ENCODE results near the gene TCL1A. TPM values are rescaled to one million over a fixed set of nuclear protein-coding genes. Genes with fewer than 3 reads are reported as not detected.
"Not testable (repeated sequence)": the region's sequence is repeated elsewhere in the genome, so short reads cannot be mapped to it uniquely, and the experiment has no call there.

The TCL1A gene
- total RNA-seq, 1 experiment from 2014 or later = 0.30 TPM

DNA sequence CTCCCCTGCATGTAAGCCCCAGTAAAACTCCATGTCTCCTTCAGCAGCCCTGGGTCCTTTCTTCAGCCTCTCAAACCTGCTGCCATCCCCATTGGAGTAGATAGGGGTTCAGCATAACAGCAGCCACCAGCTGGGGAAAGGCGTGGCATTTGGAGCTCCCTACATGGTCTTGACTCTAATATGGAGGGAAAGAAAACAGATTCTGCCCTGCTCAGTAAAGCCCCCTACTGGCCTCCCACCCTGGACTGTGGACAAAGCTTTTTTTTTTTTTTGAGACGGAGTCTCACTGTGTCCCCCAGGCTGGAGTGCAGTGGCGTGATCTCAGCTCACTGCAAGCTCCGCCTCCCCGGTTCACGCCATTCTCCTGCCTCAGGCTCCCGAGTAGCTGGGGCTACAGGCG is 48.4 kb downstream of the TCL1A start:
- intact Hi-C loops (cut with micrococcal nuclease); H3K36me3 ChIP-seq (ENCODE audit: control insufficient read depth in 1 of 2, insufficient read depth in 2 of 2, low read length in 2 of 2); H4K20me1 ChIP-seq (ENCODE audit: insufficient read depth); H3K4me1 ChIP-seq (ENCODE audit: control insufficient read depth in 1 of 2, insufficient read depth in 2 of 2, low read length in 2 of 2); H3K9me3 ChIP-seq (ENCODE audit: control insufficient read depth in 1 of 2, insufficient read depth in 1 of 2, low read depth in 1 of 2, low read length in 2 of 2); RAD21 ChIA-PET (ENCODE audit: low non-redundant PET in 1 of 2, low total read pairs in 2 of 2, uncharacterized antibody in 2 of 2, unreplicated experiment in 2 of 2); H2AFZ ChIP-seq (ENCODE audit: low read depth, low read length, poor library complexity, severe bottlenecking); H3K79me2 ChIP-seq (ENCODE audit: insufficient read depth, low read length); BruUV-seq (replicated peaks); H3K4me3 ChIP-seq (replicated peaks in 1 of 2; ENCODE audit: low read depth in 1 of 2, low read length in 2 of 2); CTCF ChIA-PET; POLR2A ChIA-PET; H3K9me2 ChIP-seq (ENCODE audit: insufficient read depth); H3K4me2 ChIP-seq (ENCODE audit: low read length); DNase-seq (ENCODE audit: low read depth, low spot score); H3K27ac ChIP-seq (ENCODE audit: low read depth, low read length); H3K9ac ChIP-seq (ENCODE audit: low read length): not testable (repeated sequence)
- peak; percentile 62 for ATAC-seq
- peaks cover 11% of the 10 kb centered on the region; the same call in 1 of the 2 replicates for H3K27me3 ChIP-seq (ENCODE audit: insufficient read depth, low read length)
- TF ChIP-seq, protein P1, sequence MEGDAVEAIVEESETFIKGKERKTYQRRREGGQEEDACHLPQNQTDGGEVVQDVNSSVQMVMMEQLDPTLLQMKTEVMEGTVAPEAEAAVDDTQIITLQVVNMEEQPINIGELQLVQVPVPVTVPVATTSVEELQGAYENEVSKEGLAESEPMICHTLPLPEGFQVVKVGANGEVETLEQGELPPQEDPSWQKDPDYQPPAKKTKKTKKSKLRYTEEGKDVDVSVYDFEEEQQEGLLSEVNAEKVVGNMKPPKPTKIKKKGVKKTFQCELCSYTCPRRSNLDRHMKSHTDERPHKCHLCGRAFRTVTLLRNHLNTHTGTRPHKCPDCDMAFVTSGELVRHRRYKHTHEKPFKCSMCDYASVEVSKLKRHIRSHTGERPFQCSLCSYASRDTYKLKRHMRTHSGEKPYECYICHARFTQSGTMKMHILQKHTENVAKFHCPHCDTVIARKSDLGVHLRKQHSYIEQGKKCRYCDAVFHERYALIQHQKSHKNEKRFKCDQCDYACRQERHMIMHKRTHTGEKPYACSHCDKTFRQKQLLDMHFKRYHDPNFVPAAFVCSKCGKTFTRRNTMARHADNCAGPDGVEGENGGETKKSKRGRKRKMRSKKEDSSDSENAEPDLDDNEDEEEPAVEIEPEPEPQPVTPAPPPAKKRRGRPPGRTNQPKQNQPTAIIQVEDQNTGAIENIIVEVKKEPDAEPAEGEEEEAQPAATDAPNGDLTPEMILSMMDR (IDR thresholded peaks at IDR 0.05 in 2 of 3, conservative IDR thresholded peaks at IDR 0.05 in 1 of 3; ENCODE audit: borderline replicate concordance in 1 of 3, insufficient read depth in 1 of 3, low read depth in 2 of 3, low read length in 2 of 3) = peak in 1 of 3 experiments; percentile 18; a peak in 1 of 6 replicates

DNA sequence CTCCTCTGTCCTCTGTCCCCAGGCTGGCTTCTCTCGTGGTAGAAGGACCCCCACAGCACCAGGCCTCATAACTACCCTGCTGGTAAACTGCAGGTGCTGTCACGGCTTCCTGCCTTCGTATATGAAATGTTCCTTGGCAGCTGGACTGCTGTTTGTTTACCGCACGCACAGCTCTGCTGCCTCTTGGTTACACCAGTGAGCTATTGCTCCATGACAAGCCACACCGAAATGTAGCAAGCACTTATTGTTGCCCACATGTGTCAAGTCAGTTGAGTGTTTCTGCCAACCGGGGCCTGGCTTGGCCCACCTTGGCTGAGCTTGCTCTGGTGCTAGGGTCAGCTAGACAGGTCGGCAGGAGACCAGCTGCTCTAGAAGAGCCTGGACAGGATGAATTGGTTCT is 49.4 kb downstream of the TCL1A start:
- Histone ChIP-seq H3K27me3 (ENCODE audit: insufficient read depth, low read length) (peaks cover 15% of the 10 kb centered on the region), H2AFZ (ENCODE audit: low read depth, low read length, poor library complexity, severe bottlenecking) (no peak overlapping the region), H3K27ac (ENCODE audit: low read depth, low read length) (no peak overlapping the region), H3K36me3 (ENCODE audit: control insufficient read depth in 1 of 2, insufficient read depth in 2 of 2, low read length in 2 of 2) (no peaks in the 10 kb centered on the region), H3K9me2 (ENCODE audit: insufficient read depth) (no peaks in the 10 kb centered on the region), H3K79me2 (ENCODE audit: insufficient read depth, low read length) (no peaks in the 10 kb centered on the region), H4K20me1 (ENCODE audit: insufficient read depth) (no peaks in the 10 kb centered on the region), H3K4me2 (ENCODE audit: low read length) (no peak overlapping the region), H3K9me3 (ENCODE audit: control insufficient read depth in 1 of 2, insufficient read depth in 1 of 2, low read depth in 1 of 2, low read length in 2 of 2) (no peaks in the 10 kb centered on the region), H3K4me3 (replicated peaks in 1 of 2; ENCODE audit: low read depth in 1 of 2, low read length in 2 of 2) (no peak overlapping the region), H3K9ac (ENCODE audit: low read length) (no peak overlapping the region), H3K4me1 (ENCODE audit: control insufficient read depth in 1 of 2, insufficient read depth in 2 of 2, low read length in 2 of 2) (peaks cover 3 to 5% of the 10 kb centered on the region in 2 experiments; a peak in 2 of 4 replicates)
- TF ChIP-seq ZFX (IDR thresholded peaks at IDR 0.05) (no peak), SRF (IDR thresholded peaks at IDR 0.05; ENCODE audit: low read depth) (no peak), FOSL1 (IDR thresholded peaks at IDR 0.05; ENCODE audit: low read depth) (no peak), POLR2A (IDR thresholded peaks at IDR 0.05; ENCODE audit: borderline replicate concordance, extremely low read depth, insufficient read depth, insufficient read length) (no peak), CEBPB (IDR thresholded peaks at IDR 0.05; ENCODE audit: low read depth) (no peak), ZNF274 (IDR thresholded peaks at IDR 0.05; ENCODE audit: low read depth, low read length) (no peak), TCF7L2 (IDR thresholded peaks at IDR 0.05; ENCODE audit: borderline replicate concordance, extremely low read depth, insufficient read depth, insufficient read length) (no peak)
- TF ChIP-seq, protein P1 (IDR thresholded peaks at IDR 0.05 in 2 of 3, conservative IDR thresholded peaks at IDR 0.05 in 1 of 3; ENCODE audit: borderline replicate concordance in 1 of 3, insufficient read depth in 1 of 3, low read depth in 2 of 3, low read length in 2 of 3) = no peak
- TF ChIP-seq, protein P2, sequence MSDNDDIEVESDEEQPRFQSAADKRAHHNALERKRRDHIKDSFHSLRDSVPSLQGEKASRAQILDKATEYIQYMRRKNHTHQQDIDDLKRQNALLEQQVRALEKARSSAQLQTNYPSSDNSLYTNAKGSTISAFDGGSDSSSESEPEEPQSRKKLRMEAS (IDR thresholded peaks at IDR 0.05) = no peak
- TF ChIP-seq, protein P3, sequence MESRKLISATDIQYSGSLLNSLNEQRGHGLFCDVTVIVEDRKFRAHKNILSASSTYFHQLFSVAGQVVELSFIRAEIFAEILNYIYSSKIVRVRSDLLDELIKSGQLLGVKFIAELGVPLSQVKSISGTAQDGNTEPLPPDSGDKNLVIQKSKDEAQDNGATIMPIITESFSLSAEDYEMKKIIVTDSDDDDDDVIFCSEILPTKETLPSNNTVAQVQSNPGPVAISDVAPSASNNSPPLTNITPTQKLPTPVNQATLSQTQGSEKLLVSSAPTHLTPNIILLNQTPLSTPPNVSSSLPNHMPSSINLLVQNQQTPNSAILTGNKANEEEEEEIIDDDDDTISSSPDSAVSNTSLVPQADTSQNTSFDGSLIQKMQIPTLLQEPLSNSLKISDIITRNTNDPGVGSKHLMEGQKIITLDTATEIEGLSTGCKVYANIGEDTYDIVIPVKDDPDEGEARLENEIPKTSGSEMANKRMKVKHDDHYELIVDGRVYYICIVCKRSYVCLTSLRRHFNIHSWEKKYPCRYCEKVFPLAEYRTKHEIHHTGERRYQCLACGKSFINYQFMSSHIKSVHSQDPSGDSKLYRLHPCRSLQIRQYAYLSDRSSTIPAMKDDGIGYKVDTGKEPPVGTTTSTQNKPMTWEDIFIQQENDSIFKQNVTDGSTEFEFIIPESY (IDR thresholded peaks at IDR 0.05; ENCODE audit: extremely low read depth, insufficient replicate concordance, low read length) = no peak
- DNase-seq (ENCODE audit: low read depth, low spot score) (no peak), ATAC-seq (no peak)
- ChIA-PET POLR2A (no interaction called here), RAD21 (ENCODE audit: low non-redundant PET in 1 of 2, low total read pairs in 2 of 2, uncharacterized antibody in 2 of 2, unreplicated experiment in 2 of 2) (no interaction called here), CTCF (no interaction called here)
- intact Hi-C loops (cut with micrococcal nuclease) = no loop called here
- BruUV-seq (replicated peaks) = no TSS peak

Data from HCT116 (cell line).